HG03060 (cell line): ENCODE measurements around the gene AP1AR.

Experiments
- ATAC-seq: cut with Tn5 transposase; IDR thresholded peaks from one replicate; pipeline ENCODE4 v1.9.1; 2021; ENCODE audit warnings: low read depth, moderate number of reproducible peaks; ENCODE audit not compliant: unreplicated experiment

Gene AP1AR

DNA sequence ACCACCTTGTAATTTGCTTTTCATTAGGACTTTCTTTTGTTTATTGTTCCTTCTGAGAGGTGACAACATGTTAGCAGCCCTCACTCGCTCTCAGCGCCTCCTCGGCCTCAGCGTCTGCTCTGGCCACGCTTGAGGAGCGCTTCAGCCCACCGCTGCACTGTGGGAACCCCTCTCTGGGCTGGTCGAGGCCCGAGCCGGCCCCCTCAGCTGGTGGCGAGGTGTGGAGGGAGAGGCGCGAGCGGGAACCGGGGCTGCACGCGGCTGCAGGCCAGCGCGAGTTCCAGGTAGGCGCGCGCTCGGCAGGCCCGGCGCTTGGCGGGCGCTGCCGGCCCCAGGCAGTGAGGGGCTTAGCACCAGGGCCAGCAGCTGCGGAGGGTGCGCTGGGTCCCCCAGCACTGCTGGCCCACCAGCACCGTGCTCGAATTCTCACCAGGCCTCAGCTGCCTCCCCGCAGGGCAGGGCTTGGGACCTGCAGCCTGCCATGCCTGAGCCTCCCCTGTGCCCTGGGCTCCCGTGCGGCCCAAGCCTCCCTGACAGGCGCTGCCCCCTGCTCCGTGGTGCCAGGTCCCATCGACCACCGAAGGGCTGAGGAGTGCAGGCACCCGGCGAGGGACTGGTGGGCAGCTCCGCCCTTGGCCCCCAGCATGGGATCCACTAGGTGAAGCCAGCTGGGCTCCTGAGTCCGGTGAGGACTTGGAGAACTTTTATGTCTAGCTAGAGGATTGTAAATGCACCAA, 9.2 kb upstream of the AP1AR start:
- ATAC-seq, result no peak

DNA sequence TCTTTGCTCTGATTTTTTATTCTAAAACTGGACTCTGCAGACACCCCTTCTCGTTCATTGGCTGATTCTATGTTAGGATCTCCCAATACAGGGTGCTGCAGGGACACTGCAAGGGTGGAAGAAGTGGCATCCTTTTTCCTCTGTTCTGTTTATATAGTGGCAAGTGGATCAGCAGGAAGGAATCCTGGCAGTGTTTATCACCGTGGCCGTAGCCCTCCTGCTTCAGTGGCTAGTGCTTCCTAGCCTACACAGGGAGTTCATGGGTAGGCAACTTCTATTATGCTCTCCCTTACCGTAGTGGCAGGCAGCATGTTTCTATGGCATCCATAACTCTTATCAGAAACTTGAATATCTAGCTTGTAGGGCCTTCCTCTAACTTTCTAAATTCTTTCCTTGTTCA, 6.4 kb upstream of the AP1AR start:
- ATAC-seq, result no peak

DNA sequence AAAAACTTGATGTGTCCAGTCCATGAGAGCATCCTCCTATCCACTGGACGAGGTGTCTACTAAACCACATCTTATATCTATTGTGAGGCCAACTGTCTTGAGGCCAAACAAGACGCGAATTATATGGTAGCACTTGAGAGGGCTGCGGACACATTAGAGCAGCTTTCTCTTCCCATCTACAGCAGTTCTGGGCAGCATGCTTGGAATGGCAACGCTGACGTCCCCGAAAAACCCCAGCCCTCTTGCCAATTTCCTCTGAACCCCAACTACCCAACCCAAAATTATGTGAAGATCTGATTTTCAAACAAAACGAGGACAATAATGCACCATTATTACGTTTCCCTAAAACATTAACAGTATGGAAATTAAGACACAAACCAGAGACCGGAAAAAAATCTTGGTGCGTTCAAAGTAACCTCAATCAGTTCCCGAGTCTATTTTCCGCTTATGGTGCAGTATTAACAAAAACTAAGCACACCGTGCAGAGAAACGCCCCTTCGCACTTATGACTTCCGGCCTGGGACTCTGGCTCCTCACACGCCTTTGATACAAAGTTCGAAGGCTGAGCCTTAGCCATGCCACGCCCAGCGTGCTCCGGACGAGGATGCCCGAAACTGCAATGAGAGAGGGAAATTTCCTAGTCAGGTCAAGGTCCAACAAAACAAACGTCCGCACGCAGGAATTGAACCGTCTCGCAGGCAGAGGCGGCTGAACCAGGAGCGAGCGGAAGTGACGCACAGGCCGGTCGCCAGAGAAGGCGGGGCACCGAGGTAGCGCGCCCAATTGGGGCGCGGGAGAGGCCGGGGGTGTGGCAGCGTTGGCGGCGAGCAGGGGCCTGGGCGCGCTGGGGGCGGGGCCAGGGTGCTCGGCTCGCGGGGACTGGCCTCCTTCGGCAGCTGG, 458 bp upstream of the AP1AR start:
- peak; percentile 67 for ATAC-seq

DNA sequence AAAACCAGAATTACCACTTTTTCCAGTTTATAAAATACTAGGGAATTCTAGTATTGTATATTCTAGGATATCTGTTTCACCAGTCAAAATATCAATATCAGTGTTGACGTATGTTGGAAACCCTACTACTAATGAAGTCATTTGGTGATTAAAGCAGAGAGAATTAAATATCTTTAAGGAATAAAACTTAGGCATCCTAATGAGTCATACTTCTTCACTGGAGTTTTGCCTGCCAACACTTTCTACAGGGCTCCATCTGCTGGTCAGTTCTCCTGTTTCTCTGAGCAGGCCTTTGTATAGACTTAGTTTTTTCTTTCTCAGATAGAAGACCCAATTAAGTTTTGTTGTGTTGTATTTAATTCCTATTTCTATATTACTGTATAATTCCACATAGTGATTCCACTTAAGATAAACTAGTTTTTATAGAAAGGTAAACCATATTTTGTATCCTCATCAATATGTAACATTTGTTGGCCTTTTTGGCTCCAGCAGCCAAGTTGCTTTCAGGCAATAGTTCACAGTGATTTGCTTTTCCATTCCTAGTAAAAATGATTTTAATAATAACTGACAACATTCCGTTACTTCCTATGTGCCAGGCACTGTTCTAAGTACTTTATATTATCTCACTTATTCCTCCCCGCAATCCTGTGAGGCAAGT, 3.5 kb downstream of the AP1AR start:
- no peak for ATAC-seq

DNA sequence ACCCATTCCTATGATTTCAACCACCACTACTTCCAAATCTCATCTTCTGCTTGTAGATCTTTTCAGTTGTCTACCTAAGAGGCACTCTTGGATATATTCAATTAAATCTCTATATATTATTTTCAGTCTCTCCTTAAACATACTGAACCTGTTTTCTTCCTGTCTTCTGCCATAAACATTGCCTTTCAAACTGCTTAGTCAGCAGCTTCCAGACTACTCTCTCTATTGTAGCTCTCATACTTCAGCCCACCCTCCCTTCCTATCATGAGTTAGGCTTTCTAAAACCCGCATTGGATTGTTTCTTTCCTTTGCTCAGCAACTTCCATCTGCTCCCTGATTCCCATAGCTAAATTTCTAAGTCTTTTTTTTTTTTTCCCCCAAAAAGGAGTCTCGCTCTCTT, 4.5 kb downstream of the AP1AR start:
- no peak for ATAC-seq

DNA sequence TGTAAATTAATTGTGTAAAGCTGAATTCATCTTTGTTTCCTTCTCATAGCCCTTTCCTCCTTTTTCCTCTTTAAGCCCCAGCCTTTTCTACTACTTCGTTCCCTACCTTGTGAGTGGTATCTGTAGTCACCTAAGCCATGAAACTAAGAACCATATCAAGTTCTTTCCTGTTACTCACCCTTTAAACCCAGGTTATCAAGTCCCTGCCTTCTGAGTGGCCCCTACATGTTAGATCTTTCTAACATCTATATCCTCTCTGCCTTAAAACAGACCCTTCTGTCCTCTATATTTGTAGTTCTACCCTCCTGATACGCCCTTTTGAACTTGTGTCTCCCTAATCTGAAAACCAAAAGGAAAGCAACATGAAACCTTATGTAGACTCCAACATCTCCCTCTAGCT, 7.2 kb downstream of the AP1AR start:
- no peak for ATAC-seq

DNA sequence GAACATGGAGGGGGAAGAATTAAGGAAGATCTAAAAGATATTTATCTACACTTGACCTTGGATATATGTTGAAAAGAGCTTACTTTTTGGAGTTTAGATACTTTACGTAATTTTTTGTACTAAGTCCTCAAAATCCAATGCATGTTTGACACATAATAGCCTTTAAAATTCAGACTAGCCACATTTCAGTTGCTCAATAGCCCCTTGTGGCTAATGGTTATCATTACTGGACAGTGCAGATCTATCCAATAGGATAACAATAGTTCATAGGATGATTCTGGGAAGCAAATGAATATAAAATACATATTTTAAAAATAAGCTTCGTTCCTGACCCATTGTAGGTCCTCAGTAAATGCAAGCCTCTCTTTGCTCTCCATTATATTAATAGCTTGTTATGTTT, 13.8 kb downstream of the AP1AR start:
- no peak for ATAC-seq

DNA sequence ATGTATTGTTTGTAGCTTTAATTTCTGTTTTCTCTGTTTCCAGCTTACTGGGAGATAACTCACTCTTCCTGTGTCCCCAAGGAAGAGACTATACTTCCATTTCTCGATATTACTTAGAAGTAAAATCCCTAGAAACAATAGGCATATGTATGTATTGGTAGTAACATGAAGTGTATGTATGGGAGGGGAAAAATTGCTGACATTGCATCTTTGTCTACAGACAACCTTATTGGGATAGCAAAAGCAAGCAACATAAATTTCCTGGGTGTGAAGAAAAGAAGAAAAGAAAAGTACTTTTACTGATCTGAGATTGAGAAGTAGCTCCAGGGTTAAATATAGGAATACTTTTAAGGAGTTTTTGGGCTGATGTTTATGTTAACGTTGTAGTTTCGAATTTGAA, 15.4 kb downstream of the AP1AR start:
- no peak for ATAC-seq

DNA sequence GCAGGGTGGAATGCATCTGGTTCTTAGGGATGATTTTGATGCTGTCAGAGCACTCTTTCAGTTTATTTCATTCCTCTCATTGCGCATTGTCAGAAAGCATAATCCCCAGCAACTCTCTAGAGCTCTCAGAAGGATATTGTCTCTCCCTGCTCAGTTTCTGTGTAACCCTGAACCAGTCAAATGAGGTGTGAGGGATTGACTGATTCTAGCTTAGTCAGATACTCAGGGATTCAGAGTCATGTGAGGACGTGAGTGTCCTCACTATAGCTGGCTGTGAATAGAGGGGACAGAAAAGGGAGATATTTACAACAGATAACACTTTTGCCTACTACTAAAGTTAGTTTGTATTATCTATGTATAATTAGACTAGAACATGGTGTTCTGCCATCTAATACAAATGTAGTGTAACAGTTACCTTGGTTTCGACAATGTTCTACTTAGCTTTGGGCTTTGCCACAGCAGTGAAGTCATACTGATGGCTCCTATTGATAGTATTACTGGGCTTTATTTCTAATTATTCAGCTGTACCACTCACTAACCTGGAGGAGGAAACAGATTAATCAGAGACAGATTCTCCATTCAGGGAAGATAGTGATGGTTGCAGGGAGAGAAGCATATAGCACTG, 19.5 kb downstream of the AP1AR start:
- ATAC-seq, result no peak

DNA sequence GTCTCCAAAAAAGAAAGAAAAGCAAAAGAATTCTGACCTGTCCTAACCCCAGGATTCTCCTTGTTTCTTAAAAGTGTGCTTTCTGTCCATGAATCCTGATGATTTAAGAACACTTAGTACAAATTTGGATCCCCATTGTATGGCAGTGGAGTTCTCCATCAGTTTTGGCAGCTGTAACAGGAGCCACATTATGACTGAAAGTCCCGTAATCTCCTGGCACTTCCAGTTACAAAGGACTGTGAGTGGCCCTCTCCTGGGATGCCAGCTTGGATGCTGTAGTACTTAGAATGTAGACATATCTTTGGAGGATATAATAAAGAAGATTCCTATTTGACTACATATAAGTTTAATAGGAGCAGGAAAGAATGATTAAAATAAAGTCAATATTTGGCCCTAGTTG, 20.6 kb downstream of the AP1AR start:
- no peak for ATAC-seq

DNA sequence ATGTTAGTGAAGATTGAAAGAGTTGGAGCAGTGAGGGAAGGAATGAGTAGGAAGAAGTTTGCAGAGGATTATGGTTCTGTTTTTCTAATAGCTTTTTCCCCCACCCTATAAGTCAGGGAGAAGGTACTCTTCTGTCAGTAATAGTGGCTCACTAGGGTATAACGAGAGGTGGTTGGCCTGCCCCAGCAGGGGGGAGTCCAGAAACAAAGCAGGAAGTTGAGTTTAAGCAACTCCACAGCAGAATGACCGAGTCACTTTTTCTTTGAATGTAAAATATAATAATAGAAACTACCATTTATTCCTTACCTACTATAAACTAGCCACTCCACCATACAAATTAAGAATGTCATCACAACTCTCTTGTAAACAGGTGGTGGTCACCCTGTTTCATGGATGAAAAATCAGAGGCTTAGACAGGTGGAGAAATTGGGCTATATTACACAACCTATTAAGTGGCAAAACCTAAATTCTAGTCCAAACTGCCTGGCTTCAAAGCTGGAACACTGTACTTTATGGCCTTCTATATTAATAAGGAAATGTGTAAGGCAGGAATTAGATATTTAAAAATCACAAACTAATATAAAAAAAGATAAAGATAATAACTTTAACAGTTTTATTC, 21.9 kb downstream of the AP1AR start:
- ATAC-seq, result no peak

DNA sequence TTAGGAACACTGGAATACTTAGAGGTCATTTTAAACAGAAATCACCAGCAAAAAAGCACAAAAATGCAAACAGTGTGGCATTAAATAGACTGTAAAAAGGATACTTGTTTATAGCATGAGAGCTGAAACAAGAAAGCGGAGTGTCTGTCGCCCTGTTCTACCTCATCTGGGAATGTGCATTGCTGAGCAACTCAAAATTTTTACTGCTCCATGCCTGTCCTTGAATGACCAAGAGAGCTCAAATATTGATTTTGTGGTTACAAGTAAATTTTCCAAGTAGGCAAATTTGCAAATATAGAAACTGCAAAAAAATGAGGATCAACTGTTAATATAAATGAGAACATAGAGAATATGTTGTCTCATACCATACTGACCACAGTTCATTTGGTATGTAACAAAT, 25.5 kb downstream of the AP1AR start:
- no peak for ATAC-seq

DNA sequence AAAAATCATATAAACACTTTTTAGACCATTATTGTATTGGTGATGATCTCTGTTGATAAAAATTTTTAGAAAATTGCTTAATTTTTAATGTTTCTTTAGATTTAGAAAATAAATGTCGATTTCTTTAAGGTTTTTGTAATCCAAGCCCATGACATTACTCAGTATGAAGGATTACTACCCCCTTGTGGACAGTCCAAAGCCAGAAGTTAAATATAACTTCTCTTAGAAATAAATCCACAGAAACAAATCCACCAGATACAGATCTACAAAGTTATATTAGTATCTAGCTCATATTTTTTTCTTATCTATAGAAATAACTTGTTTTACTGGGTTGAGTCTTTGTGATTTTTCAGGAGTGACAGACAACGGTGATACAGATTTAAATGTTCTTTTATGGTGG, 35.2 kb downstream of the AP1AR start:
- no peak for ATAC-seq

DNA sequence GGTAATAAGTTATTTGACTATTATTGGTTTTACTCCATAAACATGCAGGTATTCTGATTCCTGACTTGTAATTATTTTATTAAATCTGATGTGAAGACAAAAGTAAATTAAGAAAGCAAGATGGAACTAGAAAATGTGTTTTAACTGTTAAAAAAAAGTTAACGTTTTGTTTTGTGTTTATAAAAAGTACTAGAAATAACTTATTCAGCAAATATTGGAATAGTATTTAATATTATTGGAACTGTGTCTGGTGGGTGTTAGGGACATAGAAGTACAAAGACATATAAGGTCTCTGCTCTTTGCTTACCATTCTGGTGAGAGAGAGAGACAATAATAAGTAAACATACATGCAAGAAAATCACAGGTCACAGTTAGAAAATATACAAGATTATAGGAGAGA, 38.5 kb downstream of the AP1AR start:
- ATAC-seq, result no peak

DNA sequence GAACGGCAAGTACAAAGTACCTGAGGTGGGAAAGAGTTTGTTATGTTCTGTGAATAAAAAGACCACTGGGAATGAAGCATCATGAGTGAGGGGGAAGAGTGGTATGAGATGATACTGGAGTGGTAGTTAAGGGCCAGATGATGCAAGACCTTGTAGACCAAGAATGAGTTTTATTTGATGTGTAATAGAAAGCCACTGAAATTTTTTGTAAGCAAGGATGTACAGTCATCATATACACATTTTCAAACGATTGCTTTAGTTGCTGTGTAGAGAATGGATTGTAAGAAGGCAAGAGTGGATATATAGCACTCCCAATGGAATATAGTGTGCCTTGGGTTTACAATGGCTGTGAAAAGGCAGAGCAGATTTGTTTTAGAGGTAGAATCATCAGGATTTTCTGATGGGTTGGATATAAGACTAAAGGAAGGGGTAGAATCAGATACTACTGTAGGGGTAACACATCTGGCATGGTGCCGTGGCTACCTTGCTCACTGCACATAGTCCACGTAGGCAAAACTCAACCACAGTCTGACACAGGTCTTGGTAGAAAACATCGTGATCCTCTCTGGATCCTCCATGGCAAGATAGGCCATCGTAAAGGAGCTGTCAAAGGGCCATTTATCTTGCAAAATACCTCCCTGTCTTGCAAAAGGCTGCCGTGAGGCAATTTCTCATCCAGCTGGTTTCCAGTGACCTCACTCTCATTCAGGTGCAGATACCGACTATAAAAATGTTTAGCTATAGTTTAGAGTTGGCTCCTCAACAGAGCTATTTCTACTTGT, 39.2 kb downstream of the AP1AR start:
- ATAC-seq, result no peak

DNA sequence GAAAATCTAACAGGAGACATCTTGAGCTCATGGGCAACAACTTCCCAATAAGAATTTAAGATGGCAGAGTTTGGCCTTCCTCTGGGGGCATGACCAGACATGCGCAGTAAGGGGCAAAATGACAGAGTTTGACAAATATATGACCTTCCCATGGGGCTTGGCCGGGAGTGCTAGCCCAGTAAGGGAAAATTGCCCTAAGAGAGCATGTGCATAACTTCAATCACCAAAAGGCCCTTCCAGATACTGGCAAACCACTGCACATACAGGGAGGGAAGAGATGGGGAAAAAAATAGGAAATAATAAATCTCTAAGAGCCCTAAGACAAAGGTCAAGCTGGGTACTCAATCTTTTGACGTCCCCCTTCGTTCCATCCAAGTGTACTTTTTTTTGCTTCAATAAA, 40.7 kb downstream of the AP1AR start:
- ATAC-seq, result no peak

DNA sequence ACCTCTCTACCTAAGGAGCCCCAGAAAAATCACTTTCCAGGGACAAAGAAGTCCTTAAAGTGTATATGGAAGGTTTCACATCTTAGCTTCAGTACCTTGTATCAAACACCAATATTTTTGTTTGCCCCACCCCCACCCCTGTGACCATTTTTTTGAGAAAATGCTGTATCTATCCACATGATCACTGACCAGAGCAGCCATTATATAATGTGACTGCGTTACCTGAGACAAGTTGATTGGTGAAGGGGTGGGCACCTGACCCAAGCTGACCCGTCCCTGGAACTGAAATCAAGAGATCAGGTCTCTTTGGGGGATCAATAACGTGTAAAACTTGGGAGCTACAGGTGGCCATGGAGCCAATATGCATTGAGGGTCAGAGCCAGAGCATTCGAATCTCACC, 43.4 kb downstream of the AP1AR start:
- ATAC-seq, result no peak

DNA sequence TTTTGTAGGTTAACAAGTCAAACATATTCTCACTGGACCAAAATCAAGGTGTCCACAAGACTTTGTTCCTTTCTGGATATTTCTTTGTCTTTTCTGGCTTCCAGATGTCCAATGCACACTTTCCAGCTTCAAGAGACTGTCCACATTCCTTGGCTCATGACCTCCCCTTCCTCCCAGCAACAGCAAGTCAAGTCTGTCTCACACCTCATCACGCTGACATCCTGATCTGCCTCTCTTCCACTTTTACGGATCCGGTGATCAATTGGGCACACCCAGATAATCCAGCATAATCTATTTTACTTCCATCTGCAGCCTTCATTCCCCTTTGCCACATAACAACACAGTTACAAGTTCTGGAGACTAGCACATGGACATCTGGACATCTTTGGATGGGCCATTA, 44.5 kb downstream of the AP1AR start:
- no peak for ATAC-seq

DNA sequence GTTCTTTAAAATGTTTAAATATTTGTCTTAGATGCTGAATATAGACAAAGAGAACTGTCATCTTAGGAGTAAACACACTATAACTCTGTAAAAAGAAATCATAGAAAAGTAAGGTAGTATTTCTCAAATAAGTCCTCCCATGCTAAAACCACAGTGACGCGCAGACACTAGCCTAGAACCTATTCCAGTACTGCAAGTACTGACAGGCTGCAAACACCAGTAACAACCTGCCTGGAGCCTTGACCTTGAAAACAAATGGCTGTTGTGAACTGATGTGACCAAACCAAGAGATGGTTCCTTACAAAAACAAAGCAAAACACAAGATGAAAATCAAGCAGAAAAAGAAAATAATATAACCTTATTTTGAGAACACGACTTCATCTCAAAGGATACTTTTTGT, 45.6 kb downstream of the AP1AR start:
- no peak for ATAC-seq
